Measurements from ENCODE around the gene PPA2. TPM values are rescaled to one million over a fixed set of nuclear protein-coding genes. Genes with fewer than 3 reads are reported as not detected.

Gene PPA2
- total RNA-seq, 1 donor from 2014 or later: 117 TPM

Other genes with a start within 250 kb of the PPA2 start
- 0.69 and 11.7 TPM in 2 replicates for gene ARHGEF38, start 78.6 kb upstream of the PPA2 start, total RNA-seq
- 18.2 and 27.5 TPM in 2 replicates for gene INTS12, start 234.6 kb upstream of the PPA2 start, total RNA-seq
- gene GSTCD, start 234.7 kb upstream of the PPA2 start, total RNA-seq: 33.0 and 36.3 TPM in 2 replicates